Transverse colon (tissue), 4 donors: ENCODE results near the gene AMD1. TPM values are rescaled to one million over a fixed set of nuclear protein-coding genes. Genes with fewer than 3 reads are reported as not detected.
A peak's percentile ranks its signal among the peaks of the same experiment; 100 is the strongest.

ENCODE experiments used
- DNase-seq: peaks from one replicate; pipeline ENCODE4 v3.0.0-alpha.2; 2019
- H3K27ac ChIP-seq, 4 donors: fragments of 200-600 bp; sonication (generic); 2 replicates each; pipeline ENCODE4 v1.5.1; 2016 to 2018; ENCODE audit warnings: inconsistent platforms in 4 of 4
- H3K27me3 ChIP-seq: fragments of 200-600 bp; sonication (generic); 2 replicates; pipeline ENCODE4 v1.5.1; 2017; ENCODE audit warnings: inconsistent platforms
- H3K36me3 ChIP-seq, 4 donors: fragments of 200-600 bp; sonication (generic); 2 replicates each; pipeline ENCODE4 v1.5.1; 2017 to 2019; ENCODE audit warnings: inconsistent platforms in 4 of 4
- H3K4me1 ChIP-seq, 4 donors: fragments of 200-600 bp; sonication (generic); 2 replicates each; pipeline ENCODE4 v1.5.1; 2017 to 2020; ENCODE audit warnings: inconsistent platforms in 4 of 4
- H3K4me3 ChIP-seq, 4 donors: fragments of 200-600 bp; sonication (generic); 1 replicate in 1 of 4; 2 replicates in 3 of 4; pipeline versions ENCODE4 v1.5.1 to v1.6.1; 2017 to 2019; ENCODE audit warnings: inconsistent platforms in 4 of 4
- H3K9me3 ChIP-seq, 2 donors: fragments of 200-600 bp; sonication (generic); 2 replicates each; pipeline ENCODE4 v1.5.1; 2017 to 2019; ENCODE audit warnings: inconsistent platforms in 2 of 2
- EP300 ChIP-seq: sonication (generic); formaldehyde crosslinking; IDR thresholded peaks from one replicate; pipeline ENCODE4 v1.6.1; 2017; ENCODE audit warnings: antibody characterized with exemption, low read depth
- POLR2A ChIP-seq: fragments of 450-650 bp; IDR thresholded peaks from one replicate; pipeline ENCODE4 v1.6.1; 2016; ENCODE audit warnings: antibody characterized with exemption, mild to moderate bottlenecking, moderate library complexity
- POLR2AphosphoS5 ChIP-seq, 3 donors: sonication (generic); formaldehyde crosslinking; IDR thresholded peaks; one replicate each; pipeline ENCODE4 v1.6.1; 2016; ENCODE audit warnings: antibody characterized with exemption in 3 of 3
- WGBS, 2 donors: methylation state at CpG; one replicate each; pipeline ENCODE4 v1.1.5; 2018; ENCODE audit warnings: low coverage in 1 of 2; 5-methylcytosine and 5-hydroxymethylcytosine counted together
- in situ Hi-C, 4 donors: fragments of 200-750 bp; cut with MboI; loops; one replicate each; pipeline versions ENCODE4 v1.15.0 to v1.15.1; 2017; ENCODE audit warnings: low sequenced_read_pairs in 3 of 4, low pct_ligation_motif_present in 1 of 4, low pct_unique_long_range_greater_than_20kb in 1 of 4
- intact Hi-C: fragments of 100-400 bp; cut with DNase I; formaldehyde crosslinking; loops from one replicate; pipeline ENCODE4 v1.15.1; 2023; ENCODE audit warnings: low total_unique reads
- total RNA-seq, 4 donors: library from RNA; depleted of rRNA; stranded (reverse); fragments of >200 nt; gene quantifications; one replicate each; pipeline ENCODE4 v1.1.0, GENCODE V29; 2016
- TF ChIP-seq, protein P1 (sequence below), 5 experiments: fragments of 200-600 bp in 3 of 5; fragments of 450-650 bp in 2 of 5; sonication (generic) in 3 of 5; IDR thresholded peaks; 1 replicate in 2 of 5; 2 replicates in 3 of 5; pipeline ENCODE4 v1.5.1; 2016 to 2017; ENCODE audit warnings: antibody characterized with exemption in 5 of 5, inconsistent platforms in 3 of 5, mild to moderate bottlenecking in 2 of 5, moderate library complexity in 1 of 5

The AMD1 gene
- total RNA-seq, 4 donors from 2014 or later: 50.7 to 86.4 (median 75.1) TPM

DNA sequence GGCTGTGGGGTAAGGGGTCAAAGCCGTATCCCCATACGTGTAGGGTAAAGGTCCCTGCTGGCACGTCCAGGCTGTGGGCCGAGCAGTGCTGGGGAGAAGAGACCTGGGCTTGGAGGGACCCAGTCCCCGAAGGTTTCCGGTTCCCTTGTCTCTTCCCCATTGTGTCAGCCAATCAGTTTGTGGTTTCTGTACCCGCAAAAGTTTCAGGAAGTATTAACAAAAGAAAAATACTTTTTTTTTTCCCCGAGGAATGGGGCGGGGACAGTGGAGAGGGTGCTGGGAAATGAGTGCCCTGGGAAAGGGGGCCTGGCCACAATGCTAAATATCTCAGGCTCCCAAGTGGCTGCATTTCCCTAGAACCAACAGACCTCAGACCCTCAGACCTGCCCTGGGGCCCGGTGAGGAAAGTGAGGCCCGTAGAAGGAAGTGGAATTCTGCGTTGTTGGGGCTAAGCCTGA, 15.2 kb upstream of the AMD1 start:
- 74 to 75% methylated on average over 5 to 12 of the region's 12 CpGs for WGBS, 2 donors
- Histone ChIP-seq H3K9me3 (no peaks in the 10 kb centered on the region), H3K4me1 (no peaks in the 10 kb centered on the region), H3K27ac (no peak overlapping the region), H3K36me3 (no peaks in the 10 kb centered on the region), H3K4me3 (no peak overlapping the region), H3K27me3 (no peaks in the 10 kb centered on the region)
- no peak for DNase-seq
- intact Hi-C loops (no loop called here), in situ Hi-C loops (no loop called here)
- TF ChIP-seq, protein P1, sequence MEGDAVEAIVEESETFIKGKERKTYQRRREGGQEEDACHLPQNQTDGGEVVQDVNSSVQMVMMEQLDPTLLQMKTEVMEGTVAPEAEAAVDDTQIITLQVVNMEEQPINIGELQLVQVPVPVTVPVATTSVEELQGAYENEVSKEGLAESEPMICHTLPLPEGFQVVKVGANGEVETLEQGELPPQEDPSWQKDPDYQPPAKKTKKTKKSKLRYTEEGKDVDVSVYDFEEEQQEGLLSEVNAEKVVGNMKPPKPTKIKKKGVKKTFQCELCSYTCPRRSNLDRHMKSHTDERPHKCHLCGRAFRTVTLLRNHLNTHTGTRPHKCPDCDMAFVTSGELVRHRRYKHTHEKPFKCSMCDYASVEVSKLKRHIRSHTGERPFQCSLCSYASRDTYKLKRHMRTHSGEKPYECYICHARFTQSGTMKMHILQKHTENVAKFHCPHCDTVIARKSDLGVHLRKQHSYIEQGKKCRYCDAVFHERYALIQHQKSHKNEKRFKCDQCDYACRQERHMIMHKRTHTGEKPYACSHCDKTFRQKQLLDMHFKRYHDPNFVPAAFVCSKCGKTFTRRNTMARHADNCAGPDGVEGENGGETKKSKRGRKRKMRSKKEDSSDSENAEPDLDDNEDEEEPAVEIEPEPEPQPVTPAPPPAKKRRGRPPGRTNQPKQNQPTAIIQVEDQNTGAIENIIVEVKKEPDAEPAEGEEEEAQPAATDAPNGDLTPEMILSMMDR (IDR thresholded peaks at IDR 0.05): no peak
- TF ChIP-seq POLR2A: no peak
- TF ChIP-seq POLR2AphosphoS5 (IDR thresholded peaks at IDR 0.05): no peak
- TF ChIP-seq EP300: no peak

DNA sequence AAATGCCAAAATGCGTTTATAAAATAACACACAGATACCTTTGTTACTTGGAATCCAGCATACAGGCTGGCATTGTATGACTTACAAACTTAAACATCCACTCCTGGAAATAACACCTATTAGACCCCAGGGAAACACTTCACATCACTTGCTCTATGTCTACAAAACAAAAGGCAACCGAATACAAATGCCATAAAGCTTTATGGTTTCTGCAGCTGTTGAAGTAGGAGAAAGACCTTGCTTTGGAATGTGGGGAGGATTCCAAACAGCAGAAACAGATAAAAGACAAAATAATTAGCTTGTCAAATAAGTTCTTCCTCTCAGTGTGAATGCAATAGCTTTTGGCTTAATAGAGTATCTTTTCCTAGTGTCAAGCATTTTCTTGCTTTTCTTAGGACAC, 9.8 kb upstream of the AMD1 start:
- in situ Hi-C loops (no loop called here), intact Hi-C loops (no loop called here)
- Histone ChIP-seq H3K36me3 (no peaks in the 10 kb centered on the region), H3K4me1 (no peaks in the 10 kb centered on the region), H3K27me3 (no peaks in the 10 kb centered on the region), H3K4me3 (no peak overlapping the region), H3K27ac (no peak overlapping the region), H3K9me3 (no peaks in the 10 kb centered on the region)
- TF ChIP-seq EP300 (no peak), POLR2A (no peak), POLR2AphosphoS5 (IDR thresholded peaks at IDR 0.05) (no peak)
- TF ChIP-seq, protein P1 (IDR thresholded peaks at IDR 0.05): no peak
- no peak for DNase-seq
- 36 to 46% methylated on average over 1 to 2 of the region's 2 CpGs for WGBS, 2 donors

DNA sequence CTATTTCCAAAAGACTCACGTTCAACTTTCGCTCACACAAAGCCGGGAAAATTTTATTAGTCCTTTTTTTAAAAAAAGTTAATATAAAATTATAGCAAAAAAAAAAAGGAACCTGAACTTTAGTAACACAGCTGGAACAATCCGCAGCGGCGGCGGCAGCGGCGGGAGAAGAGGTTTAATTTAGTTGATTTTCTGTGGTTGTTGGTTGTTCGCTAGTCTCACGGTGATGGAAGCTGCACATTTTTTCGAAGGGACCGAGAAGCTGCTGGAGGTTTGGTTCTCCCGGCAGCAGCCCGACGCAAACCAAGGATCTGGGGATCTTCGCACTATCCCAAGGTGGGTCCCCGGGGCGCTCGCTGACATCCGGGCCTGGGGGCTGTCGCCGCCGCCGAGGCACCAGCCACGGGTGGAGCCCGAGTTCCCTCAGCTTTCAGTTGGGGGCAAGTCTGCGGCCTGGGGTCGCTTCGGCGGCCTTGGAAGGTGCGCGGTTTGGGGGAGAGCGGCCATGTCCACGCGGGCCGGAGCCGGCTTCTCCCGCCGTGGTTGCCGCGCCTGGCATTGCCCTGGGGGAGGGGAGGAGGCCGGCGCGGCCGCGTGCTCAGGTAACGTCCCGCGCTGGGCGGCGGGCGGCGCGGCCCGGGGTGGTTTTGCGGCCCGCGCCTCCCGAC, 429 bp downstream of the AMD1 start:
- intact Hi-C loops: loop anchor here (2.0 to 10.0 kb wide), 2 partner anchors 60 to 100 kb away; partner anchors contain the start of gene CDK19
- peak overlapping the region; percentile 78 to 95 (median 90) for H3K4me3 ChIP-seq
- no peaks in the 10 kb centered on the region for H3K36me3 ChIP-seq
- H3K9me3 ChIP-seq: no peaks in the 10 kb centered on the region
- peak; percentile 63 for DNase-seq
- TF ChIP-seq EP300: no peak
- no peak for TF ChIP-seq POLR2A
- TF ChIP-seq, protein P1 (IDR thresholded peaks at IDR 0.05): no peak
- TF ChIP-seq POLR2AphosphoS5 (IDR thresholded peaks at IDR 0.05): no peak
- 0 to 1% methylated on average over 13 to 60 of the region's 60 CpGs for WGBS, 2 donors
- in situ Hi-C loops: loop anchor here in 2 of 4 donors (10.0 kb wide), 2 partner anchors 60 to 190 kb away; partner anchors contain the start of gene CDK19 (in 1 of the 2)
- H3K27me3 ChIP-seq: no peaks in the 10 kb centered on the region
- H3K27ac ChIP-seq: peak overlapping the region; percentile 94 to 99 (median 97)
- H3K4me1 ChIP-seq: peaks cover 11 to 41% (median 34%) of the 10 kb centered on the region in 4 donors

DNA sequence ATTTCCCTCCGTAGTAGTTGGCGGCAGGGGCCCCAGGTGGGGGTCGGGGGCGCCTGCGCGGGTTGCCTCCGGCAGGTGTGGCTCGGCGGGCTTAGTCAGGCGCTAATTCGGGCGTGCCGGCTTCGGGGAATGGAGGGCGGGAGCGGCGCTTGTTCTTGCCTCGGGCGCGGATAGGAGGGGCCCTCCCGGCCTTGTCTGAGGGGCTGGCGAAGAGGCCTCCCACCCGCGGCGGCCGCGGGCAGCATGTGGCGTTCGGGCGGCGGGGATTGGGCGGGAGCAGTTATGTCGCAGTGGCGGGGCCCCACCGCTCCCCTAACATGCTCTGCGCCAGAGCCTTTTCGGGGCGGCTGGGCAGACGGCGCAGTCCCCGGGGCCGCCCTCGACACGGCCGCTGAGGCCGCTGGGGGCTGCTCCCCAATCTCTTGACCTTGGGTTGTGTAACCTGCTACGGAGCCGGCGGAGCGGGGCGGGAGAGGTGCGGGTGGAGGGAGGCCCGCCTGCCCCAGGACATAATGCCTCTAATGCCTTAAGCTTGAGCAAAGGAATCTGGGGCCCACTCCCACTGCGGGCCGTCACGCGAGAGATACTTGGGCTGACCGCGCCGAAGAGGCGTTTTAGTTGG, 1.1 kb downstream of the AMD1 start:
- Histone ChIP-seq H3K4me3 (peak overlapping the region; percentile 78 to 95 (median 90)), H3K4me1 (peaks cover 11 to 48% (median 37%) of the 10 kb centered on the region in 4 donors), H3K36me3 (no peaks in the 10 kb centered on the region), H3K27ac (peak overlapping the region; percentile 94 to 99 (median 97)), H3K27me3 (no peaks in the 10 kb centered on the region), H3K9me3 (no peaks in the 10 kb centered on the region)
- 0% methylated on average over 40 of the region's 61 CpGs; no CpG with 5 or more reads in 1 of the 2 donors for WGBS, 2 donors
- no peak for TF ChIP-seq POLR2A
- no peak for TF ChIP-seq EP300
- TF ChIP-seq, protein P1 (IDR thresholded peaks at IDR 0.05): no peak
- TF ChIP-seq POLR2AphosphoS5 (IDR thresholded peaks at IDR 0.05): no peak
- intact Hi-C loops (loop anchor here (2.0 to 10.0 kb wide), 2 partner anchors 61 to 99 kb away; partner anchors contain the start of gene CDK19), in situ Hi-C loops (loop anchor here in 2 of 4 donors (10.0 kb wide), 2 partner anchors 61 to 191 kb away; partner anchors contain the start of gene CDK19 (in 1 of the 2))
- peak; percentile 63 for DNase-seq
